Measurements from ENCODE around the gene HTR7.
A peak's percentile ranks its signal among the peaks of the same experiment; 100 is the strongest.
"Not testable (repeated sequence)": the region's sequence is repeated elsewhere in the genome, so short reads cannot be mapped to it uniquely, and the experiment has no call there.

The HTR7 gene
- 0 to 0.26 (median 0) reads per million in 3 donors for total RNA-seq

DNA sequence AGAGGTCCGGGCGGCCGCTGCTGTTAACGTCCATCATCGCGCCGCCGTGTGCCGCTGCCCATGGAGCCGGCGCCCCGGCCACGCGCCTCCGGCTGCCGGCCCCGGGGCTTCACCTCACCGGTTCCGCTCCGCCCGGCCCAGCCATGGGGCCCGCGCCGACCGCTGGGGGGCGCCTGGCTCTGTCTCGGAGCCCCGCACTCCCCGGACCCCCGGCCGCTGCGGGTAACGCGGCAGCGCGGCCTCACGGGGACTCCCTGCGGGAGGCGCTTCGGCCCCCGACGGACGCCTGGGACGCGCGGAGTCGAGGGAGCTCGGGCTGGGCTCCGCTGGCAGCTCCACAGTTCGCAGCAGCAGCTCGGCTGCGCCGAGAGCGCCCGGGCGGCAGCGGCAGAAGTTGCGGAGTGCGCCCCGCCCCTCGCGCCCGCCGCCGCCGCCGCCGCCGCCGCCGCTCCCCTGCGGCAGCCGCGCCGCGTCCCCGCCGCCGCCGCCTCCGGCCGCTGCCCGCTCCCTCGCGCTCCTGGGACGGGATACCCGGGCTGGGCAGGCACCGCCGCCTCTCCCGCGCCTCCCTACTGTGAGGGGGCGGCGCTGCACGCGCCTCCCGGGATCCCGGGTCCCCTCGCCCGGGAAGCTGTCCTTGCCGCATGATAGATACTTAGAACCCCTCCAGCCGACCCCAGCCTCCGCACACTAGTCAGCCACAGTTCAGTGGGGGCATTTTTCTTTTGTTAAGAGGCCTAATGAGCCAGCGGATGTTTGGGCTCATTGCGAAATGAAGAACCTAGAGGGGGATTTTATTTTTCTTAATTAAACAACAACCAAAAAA is at the start of gene HTR7:
Gene HTR7 (minus strand): TSS at position 405 of the 826 bp plus-strand sequence. CDS start 368 bp downstream, at position 37.
- no peaks in the 10 kb centered on the region for H3K9me3 ChIP-seq (ENCODE audit: control insufficient read depth, low read length)
- H3K36me3 ChIP-seq (ENCODE audit: control insufficient read depth, insufficient read depth, low read length) = no peaks in the 10 kb centered on the region
- H3K4me1 ChIP-seq (ENCODE audit: control insufficient read depth, insufficient read depth, low read length, poor library complexity, severe bottlenecking) = peaks cover 11% of the 10 kb centered on the region
- H3K4me3 ChIP-seq (ENCODE audit: insufficient read depth, low read depth, low read length, poor library complexity, severe bottlenecking) = peak within 1 kb of the TSS; percentile 61
- no peak within 1 kb of the TSS for H3K27ac ChIP-seq (ENCODE audit: insufficient read depth, low read length, poor library complexity, severe bottlenecking)
- peaks cover 23% of the 10 kb centered on the region for H3K27me3 ChIP-seq (replicated peaks; ENCODE audit: control insufficient read depth, insufficient read depth, low read length, poor library complexity, severe bottlenecking)
- DNase-seq = peak; percentile 15 to 47 (median 41)

DNA sequence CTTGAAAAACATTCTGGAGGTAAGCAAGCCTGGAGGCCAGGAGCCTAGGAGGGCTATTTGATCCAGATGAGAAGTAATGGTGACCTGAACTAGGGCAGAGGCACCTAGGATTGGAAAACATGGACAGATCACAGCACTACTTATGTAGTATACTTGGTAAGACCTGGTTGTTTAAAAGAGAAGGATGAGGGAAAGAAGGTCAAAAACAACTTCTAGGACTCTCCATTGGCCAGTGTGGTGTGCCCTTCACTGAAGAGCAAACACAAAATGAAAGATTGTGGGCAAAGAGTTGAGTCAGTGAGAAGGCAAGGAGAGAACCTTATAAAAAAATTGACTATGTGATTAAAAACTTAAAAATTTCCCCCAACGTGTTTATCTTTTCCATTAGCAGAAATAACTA is 48.8 kb upstream of the HTR7 start:
- Histone ChIP-seq H3K27me3 (replicated peaks; ENCODE audit: control insufficient read depth, insufficient read depth, low read length, poor library complexity, severe bottlenecking) (no peaks in the 10 kb centered on the region), H3K4me3 (ENCODE audit: insufficient read depth, low read depth, low read length, poor library complexity, severe bottlenecking) (no peak overlapping the region), H3K27ac (ENCODE audit: insufficient read depth, low read length, poor library complexity, severe bottlenecking) (no peak overlapping the region), H3K36me3 (ENCODE audit: control insufficient read depth, insufficient read depth, low read length) (no peaks in the 10 kb centered on the region), H3K9me3 (ENCODE audit: control insufficient read depth, low read length) (no peaks in the 10 kb centered on the region), H3K4me1 (ENCODE audit: control insufficient read depth, insufficient read depth, low read length, poor library complexity, severe bottlenecking) (no peaks in the 10 kb centered on the region)
- no peak for DNase-seq

DNA sequence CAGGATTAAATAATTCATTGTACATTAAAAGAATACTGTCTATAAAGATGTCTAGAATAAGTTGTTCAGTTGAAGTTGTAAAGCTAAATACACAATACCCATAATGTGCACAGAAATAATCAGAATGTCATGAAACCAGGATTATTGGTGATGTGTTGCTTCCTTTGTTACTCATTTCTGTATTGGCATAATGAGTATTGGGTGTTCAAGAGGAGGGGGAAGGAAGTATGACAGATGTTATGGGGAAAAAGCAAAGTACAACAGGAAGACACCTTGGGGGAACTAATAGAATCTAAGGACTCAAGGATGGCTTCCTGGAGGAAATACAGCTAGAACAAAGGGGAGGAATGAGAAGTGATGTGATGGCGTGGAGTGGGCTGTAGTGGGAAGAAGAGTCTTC is 48.1 kb upstream of the HTR7 start:
- Histone ChIP-seq H3K27ac (ENCODE audit: insufficient read depth, low read length, poor library complexity, severe bottlenecking) (no peak overlapping the region), H3K36me3 (ENCODE audit: control insufficient read depth, insufficient read depth, low read length) (no peaks in the 10 kb centered on the region), H3K4me1 (ENCODE audit: control insufficient read depth, insufficient read depth, low read length, poor library complexity, severe bottlenecking) (no peaks in the 10 kb centered on the region), H3K27me3 (replicated peaks; ENCODE audit: control insufficient read depth, insufficient read depth, low read length, poor library complexity, severe bottlenecking) (no peaks in the 10 kb centered on the region), H3K4me3 (ENCODE audit: insufficient read depth, low read depth, low read length, poor library complexity, severe bottlenecking) (no peak overlapping the region), H3K9me3 (ENCODE audit: control insufficient read depth, low read length) (no peaks in the 10 kb centered on the region)
- DNase-seq = no peak

DNA sequence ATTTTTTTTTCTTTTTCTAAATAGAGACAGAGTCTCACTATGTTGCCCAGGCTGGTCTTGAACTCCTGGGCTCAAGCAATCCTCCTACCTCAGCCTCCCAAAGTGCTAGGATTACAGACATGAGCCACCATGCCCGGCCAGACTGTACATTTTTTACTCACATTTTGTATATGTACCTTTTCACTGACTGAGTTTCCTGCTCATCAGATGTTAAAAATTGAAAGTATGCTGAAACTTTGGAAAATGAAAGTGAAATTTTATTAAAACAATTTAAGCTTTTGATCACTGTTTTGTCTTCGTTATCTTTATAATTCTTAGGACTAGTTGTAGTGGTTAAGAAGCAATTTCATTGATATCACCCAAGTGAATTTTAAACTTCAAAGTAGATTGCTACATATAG is 39.1 kb upstream of the HTR7 start:
- H3K36me3 ChIP-seq (ENCODE audit: control insufficient read depth, insufficient read depth, low read length) = peaks cover 10% of the 10 kb centered on the region
- DNase-seq; H3K4me1 ChIP-seq (ENCODE audit: control insufficient read depth, insufficient read depth, low read length, poor library complexity, severe bottlenecking); H3K27me3 ChIP-seq (replicated peaks; ENCODE audit: control insufficient read depth, insufficient read depth, low read length, poor library complexity, severe bottlenecking); H3K9me3 ChIP-seq (ENCODE audit: control insufficient read depth, low read length); H3K4me3 ChIP-seq (ENCODE audit: insufficient read depth, low read depth, low read length, poor library complexity, severe bottlenecking); H3K27ac ChIP-seq (ENCODE audit: insufficient read depth, low read length, poor library complexity, severe bottlenecking): not testable (repeated sequence)

DNA sequence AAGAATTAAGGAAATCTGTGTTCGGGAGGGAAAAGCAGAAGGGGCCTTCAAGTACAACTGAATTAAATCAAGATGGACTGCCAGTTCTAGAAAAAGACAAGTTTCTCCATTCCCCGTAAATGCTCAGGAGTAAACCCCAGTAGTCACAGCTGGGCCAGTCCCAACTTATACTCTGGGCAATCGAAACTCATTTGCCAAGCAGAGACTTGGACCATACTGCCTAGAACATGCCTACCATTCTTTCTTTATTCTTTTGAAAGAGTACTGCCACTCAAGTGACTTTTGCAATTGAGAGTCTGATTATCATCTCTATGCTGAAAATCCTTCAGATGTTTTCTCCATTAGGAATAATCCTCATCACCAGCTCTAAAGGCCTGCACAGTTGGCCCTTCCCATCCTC is 35.4 kb upstream of the HTR7 start:
- H3K27me3 ChIP-seq (replicated peaks; ENCODE audit: control insufficient read depth, insufficient read depth, low read length, poor library complexity, severe bottlenecking) = no peaks in the 10 kb centered on the region
- DNase-seq = no peak
- H3K36me3 ChIP-seq (ENCODE audit: control insufficient read depth, insufficient read depth, low read length) = peaks cover 25% of the 10 kb centered on the region
- H3K9me3 ChIP-seq (ENCODE audit: control insufficient read depth, low read length) = no peaks in the 10 kb centered on the region
- H3K27ac ChIP-seq (ENCODE audit: insufficient read depth, low read length, poor library complexity, severe bottlenecking) = no peak overlapping the region
- H3K4me1 ChIP-seq (ENCODE audit: control insufficient read depth, insufficient read depth, low read length, poor library complexity, severe bottlenecking) = no peaks in the 10 kb centered on the region
- no peak overlapping the region for H3K4me3 ChIP-seq (ENCODE audit: insufficient read depth, low read depth, low read length, poor library complexity, severe bottlenecking)

DNA sequence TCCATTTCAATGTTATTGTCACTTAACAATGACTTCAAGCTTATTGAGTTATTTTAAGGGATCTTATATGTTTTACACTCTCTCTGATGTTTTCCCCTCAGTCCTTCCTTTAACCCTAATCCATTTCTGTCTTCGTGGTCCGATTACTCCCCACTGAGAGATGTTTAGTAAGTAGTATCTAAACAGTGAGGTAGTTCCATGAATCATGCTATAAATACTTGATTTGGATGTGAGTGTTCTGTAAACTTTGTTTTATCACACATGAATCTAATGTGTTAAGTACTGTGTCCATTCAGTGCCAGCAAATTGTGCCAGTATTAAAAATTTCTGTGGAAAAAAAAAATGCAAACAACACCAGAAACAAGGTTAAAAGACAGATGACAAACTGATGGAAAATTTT is 32.5 kb upstream of the HTR7 start:
- Histone ChIP-seq H3K4me3 (ENCODE audit: insufficient read depth, low read depth, low read length, poor library complexity, severe bottlenecking) (no peak overlapping the region), H3K27me3 (replicated peaks; ENCODE audit: control insufficient read depth, insufficient read depth, low read length, poor library complexity, severe bottlenecking) (no peaks in the 10 kb centered on the region), H3K36me3 (ENCODE audit: control insufficient read depth, insufficient read depth, low read length) (peaks cover 50% of the 10 kb centered on the region), H3K9me3 (ENCODE audit: control insufficient read depth, low read length) (no peaks in the 10 kb centered on the region), H3K27ac (ENCODE audit: insufficient read depth, low read length, poor library complexity, severe bottlenecking) (no peak overlapping the region), H3K4me1 (ENCODE audit: control insufficient read depth, insufficient read depth, low read length, poor library complexity, severe bottlenecking) (no peaks in the 10 kb centered on the region)
- no peak for DNase-seq

DNA sequence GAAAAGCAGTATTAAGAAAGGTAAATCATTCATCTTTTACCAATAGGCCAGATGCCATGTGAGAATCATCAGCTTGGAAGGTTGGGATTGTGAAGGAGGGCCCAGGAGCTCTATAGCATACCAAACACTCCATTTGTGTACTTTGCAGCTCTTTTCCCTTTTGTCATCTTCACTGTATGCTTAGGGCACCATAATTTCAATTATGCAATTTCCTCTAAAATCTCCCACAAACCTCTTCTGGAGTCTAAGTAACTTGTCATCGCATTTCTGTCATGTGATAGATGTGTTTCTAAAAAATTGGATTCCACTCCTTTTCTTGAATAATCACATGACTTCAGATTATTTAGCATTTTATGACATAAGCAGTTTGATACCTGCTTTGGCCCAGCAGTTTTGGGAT is 31.8 kb upstream of the HTR7 start:
- H3K4me3 ChIP-seq (ENCODE audit: insufficient read depth, low read depth, low read length, poor library complexity, severe bottlenecking) = no peak overlapping the region
- no peak for DNase-seq
- H3K4me1 ChIP-seq (ENCODE audit: control insufficient read depth, insufficient read depth, low read length, poor library complexity, severe bottlenecking) = no peaks in the 10 kb centered on the region
- H3K9me3 ChIP-seq (ENCODE audit: control insufficient read depth, low read length) = no peaks in the 10 kb centered on the region
- no peak overlapping the region for H3K27ac ChIP-seq (ENCODE audit: insufficient read depth, low read length, poor library complexity, severe bottlenecking)
- no peaks in the 10 kb centered on the region for H3K27me3 ChIP-seq (replicated peaks; ENCODE audit: control insufficient read depth, insufficient read depth, low read length, poor library complexity, severe bottlenecking)
- H3K36me3 ChIP-seq (ENCODE audit: control insufficient read depth, insufficient read depth, low read length) = peaks cover 57% of the 10 kb centered on the region

DNA sequence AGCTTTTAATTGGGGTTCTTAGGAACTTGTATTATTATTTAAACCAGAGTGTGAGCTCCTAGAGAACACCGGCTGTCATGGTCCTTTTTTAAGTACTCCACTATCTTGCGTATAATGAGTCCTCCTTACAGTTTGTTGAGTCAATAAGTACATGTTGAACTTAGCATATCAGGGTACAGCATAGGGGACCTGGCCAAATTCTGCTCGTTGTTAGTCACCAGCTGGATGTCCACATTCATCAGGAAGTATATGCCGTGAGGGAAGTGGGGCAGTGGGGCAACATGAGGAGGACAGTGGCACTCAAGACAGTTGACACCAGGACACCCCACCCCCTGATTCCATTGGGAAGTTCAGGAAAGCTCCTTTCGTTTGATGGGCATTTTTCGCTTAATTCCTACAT is 30.5 kb upstream of the HTR7 start:
- no peaks in the 10 kb centered on the region for H3K9me3 ChIP-seq (ENCODE audit: control insufficient read depth, low read length)
- H3K36me3 ChIP-seq (ENCODE audit: control insufficient read depth, insufficient read depth, low read length) = peaks cover 64% of the 10 kb centered on the region
- no peak overlapping the region for H3K4me3 ChIP-seq (ENCODE audit: insufficient read depth, low read depth, low read length, poor library complexity, severe bottlenecking)
- DNase-seq = no peak
- H3K27ac ChIP-seq (ENCODE audit: insufficient read depth, low read length, poor library complexity, severe bottlenecking) = no peak overlapping the region
- H3K4me1 ChIP-seq (ENCODE audit: control insufficient read depth, insufficient read depth, low read length, poor library complexity, severe bottlenecking) = no peaks in the 10 kb centered on the region
- no peaks in the 10 kb centered on the region for H3K27me3 ChIP-seq (replicated peaks; ENCODE audit: control insufficient read depth, insufficient read depth, low read length, poor library complexity, severe bottlenecking)

DNA sequence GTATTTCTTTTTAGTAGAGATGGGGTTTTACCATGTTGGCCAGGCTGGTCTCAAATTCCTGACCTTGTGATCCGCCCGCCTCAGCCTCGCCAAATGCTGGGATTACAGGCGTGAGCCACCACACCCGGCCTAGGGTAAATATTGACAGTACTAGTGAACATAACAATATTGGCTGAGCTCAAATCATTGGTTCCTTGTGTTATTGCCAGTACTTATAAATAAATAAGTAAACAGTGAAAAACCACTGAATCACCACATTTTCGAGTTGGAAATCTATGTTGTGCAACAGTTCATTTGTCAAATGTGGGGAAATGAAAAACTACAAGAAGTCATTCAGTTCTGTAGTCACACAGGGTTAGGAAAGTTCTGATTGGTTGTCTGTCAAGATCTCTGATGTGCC is 29.7 kb upstream of the HTR7 start:
- H3K4me1 ChIP-seq (ENCODE audit: control insufficient read depth, insufficient read depth, low read length, poor library complexity, severe bottlenecking) = no peaks in the 10 kb centered on the region
- peaks cover 58% of the 10 kb centered on the region for H3K36me3 ChIP-seq (ENCODE audit: control insufficient read depth, insufficient read depth, low read length)
- H3K4me3 ChIP-seq (ENCODE audit: insufficient read depth, low read depth, low read length, poor library complexity, severe bottlenecking) = no peak overlapping the region
- H3K9me3 ChIP-seq (ENCODE audit: control insufficient read depth, low read length) = no peaks in the 10 kb centered on the region
- DNase-seq = no peak
- H3K27me3 ChIP-seq (replicated peaks; ENCODE audit: control insufficient read depth, insufficient read depth, low read length, poor library complexity, severe bottlenecking) = no peaks in the 10 kb centered on the region
- no peak overlapping the region for H3K27ac ChIP-seq (ENCODE audit: insufficient read depth, low read length, poor library complexity, severe bottlenecking)

DNA sequence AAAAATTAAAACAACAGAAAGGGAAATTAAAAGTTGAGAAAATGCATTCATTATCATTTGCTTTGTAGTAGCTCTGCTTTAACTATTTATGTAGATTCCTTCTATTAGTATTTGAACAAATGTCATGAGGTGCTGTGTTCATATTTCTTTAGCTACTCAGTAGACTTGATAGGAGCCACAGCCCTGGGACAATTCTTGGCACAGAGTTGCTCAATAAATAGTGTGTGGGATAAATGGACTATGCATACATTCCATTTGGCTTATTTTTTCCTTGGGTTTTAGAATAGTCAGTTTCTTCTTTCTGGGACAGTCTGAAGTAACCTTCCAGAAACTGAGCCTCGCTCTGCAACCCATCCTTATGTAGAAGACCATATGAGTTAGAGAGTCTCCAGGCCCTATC is 27.3 kb upstream of the HTR7 start:
- H3K36me3 ChIP-seq (ENCODE audit: control insufficient read depth, insufficient read depth, low read length) = peaks cover 53% of the 10 kb centered on the region
- H3K4me1 ChIP-seq (ENCODE audit: control insufficient read depth, insufficient read depth, low read length, poor library complexity, severe bottlenecking) = no peaks in the 10 kb centered on the region
- no peak for DNase-seq
- no peaks in the 10 kb centered on the region for H3K9me3 ChIP-seq (ENCODE audit: control insufficient read depth, low read length)
- no peaks in the 10 kb centered on the region for H3K27me3 ChIP-seq (replicated peaks; ENCODE audit: control insufficient read depth, insufficient read depth, low read length, poor library complexity, severe bottlenecking)
- H3K4me3 ChIP-seq (ENCODE audit: insufficient read depth, low read depth, low read length, poor library complexity, severe bottlenecking) = no peak overlapping the region
- H3K27ac ChIP-seq (ENCODE audit: insufficient read depth, low read length, poor library complexity, severe bottlenecking) = no peak overlapping the region

Data from effector memory CD4-positive, alpha-beta T cell (primary cell).